ENCODE results near the gene FOXB1. TPM values are rescaled to one million over a fixed set of nuclear protein-coding genes. Genes with fewer than 3 reads are reported as not detected.

The FOXB1 gene
- total RNA-seq, 1 experiment from 2014 or later: 10.8 TPM

DNA sequence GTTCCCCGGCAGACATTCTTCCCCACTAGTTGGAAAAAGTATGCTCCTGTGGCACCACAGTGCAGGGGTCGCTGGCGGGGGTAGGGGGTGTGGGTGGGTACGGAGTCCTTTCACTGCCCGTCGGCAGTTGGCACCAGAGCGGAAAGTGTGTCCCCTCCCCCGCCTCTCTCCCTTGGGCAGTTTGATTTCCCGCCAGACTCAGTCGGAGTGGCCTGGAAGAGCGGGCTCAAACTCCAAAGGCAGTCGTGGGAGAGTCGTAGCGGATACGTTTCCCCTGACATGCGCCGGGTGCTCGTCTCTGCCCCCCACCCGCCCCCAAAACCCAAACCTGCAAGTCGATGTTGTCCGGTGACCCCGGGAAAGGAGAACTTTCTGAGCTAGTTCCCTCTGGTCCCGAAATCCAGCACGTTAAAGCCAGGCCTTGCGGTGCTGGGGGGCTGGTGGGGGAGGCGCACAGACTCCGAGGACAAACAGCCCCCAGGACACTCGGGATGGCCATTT, 4.4 kb upstream of the FOXB1 start:
- Mint-ChIP-seq H3K4me3 (peak overlapping the region; percentile 87), H3K9me3 (no peaks in the 10 kb centered on the region), H3K27ac (peak overlapping the region; percentile 91), H3K27me3 (ENCODE audit: low read depth) (peaks cover 20% of the 10 kb centered on the region), H3K4me1 (peaks cover 58% of the 10 kb centered on the region), H3K36me3 (no peaks in the 10 kb centered on the region)
- DNase-seq (ENCODE audit: low spot score) (no peak), ATAC-seq (no peak)
- TF ChIP-seq, protein P1, sequence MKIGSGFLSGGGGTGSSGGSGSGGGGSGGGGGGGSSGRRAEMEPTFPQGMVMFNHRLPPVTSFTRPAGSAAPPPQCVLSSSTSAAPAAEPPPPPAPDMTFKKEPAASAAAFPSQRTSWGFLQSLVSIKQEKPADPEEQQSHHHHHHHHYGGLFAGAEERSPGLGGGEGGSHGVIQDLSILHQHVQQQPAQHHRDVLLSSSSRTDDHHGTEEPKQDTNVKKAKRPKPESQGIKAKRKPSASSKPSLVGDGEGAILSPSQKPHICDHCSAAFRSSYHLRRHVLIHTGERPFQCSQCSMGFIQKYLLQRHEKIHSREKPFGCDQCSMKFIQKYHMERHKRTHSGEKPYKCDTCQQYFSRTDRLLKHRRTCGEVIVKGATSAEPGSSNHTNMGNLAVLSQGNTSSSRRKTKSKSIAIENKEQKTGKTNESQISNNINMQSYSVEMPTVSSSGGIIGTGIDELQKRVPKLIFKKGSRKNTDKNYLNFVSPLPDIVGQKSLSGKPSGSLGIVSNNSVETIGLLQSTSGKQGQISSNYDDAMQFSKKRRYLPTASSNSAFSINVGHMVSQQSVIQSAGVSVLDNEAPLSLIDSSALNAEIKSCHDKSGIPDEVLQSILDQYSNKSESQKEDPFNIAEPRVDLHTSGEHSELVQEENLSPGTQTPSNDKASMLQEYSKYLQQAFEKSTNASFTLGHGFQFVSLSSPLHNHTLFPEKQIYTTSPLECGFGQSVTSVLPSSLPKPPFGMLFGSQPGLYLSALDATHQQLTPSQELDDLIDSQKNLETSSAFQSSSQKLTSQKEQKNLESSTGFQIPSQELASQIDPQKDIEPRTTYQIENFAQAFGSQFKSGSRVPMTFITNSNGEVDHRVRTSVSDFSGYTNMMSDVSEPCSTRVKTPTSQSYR (CRISPR knock-in tag; IDR thresholded peaks at IDR 0.05): 0 out of 2 replicates have a peak, but pooled peaks have one; percentile 22
- TF ChIP-seq, protein P2, sequence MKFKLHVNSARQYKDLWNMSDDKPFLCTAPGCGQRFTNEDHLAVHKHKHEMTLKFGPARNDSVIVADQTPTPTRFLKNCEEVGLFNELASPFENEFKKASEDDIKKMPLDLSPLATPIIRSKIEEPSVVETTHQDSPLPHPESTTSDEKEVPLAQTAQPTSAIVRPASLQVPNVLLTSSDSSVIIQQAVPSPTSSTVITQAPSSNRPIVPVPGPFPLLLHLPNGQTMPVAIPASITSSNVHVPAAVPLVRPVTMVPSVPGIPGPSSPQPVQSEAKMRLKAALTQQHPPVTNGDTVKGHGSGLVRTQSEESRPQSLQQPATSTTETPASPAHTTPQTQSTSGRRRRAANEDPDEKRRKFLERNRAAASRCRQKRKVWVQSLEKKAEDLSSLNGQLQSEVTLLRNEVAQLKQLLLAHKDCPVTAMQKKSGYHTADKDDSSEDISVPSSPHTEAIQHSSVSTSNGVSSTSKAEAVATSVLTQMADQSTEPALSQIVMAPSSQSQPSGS (CRISPR knock-in tag; IDR thresholded peaks at IDR 0.05; ENCODE audit: borderline replicate concordance, low read depth): no peak
- ChIA-PET CTCF (interaction anchor here (0.9 to 2.1 kb wide), 4 partner anchors 10 to 82 kb away, joined by 3 to 8 read pairs (median 6); no protein-coding TSS in a partner anchor), POLR2A (no interaction called here)

DNA sequence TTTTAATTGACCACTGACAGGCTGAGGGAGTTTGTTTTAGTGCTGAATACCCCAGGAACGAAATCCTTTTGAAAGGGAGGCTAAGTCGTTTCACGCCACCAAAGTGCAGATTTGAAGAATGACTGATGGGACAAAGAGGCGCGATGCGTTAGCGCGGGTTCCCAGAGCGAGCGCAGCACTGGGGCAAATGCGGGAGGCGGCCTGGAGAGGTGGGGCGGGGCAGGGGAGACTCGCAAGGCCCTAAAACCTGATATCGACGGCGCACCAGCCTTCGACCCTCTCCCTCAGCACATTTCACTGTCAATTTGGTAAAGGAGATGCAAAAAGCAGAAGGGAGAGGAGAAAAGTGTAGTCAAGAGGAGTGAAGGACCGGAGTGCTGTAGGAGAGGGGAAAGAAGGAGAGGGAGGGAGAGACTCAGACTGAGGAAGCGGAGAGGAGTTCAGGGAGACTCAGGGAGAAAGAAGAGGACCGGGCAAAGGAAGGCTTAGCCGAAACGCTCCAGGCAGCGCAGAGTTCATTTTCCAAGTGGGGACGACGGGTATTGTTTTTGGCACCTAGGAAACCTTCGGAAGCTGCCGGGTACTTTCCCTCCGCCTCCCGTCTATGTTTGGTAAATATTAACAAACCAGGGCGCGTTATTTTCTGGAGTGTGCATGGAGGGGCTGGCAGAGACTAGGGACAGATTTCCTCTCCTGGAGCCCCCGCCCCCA, 3.8 kb upstream of the FOXB1 start:
- Mint-ChIP-seq H3K27me3 (ENCODE audit: low read depth) (peaks cover 25% of the 10 kb centered on the region), H3K4me1 (peaks cover 55% of the 10 kb centered on the region), H3K27ac (peak overlapping the region; percentile 91), H3K36me3 (no peaks in the 10 kb centered on the region), H3K4me3 (peak overlapping the region; percentile 87), H3K9me3 (no peaks in the 10 kb centered on the region)
- DNase-seq (ENCODE audit: low spot score) (peak; percentile 65), ATAC-seq (no peak)
- POLR2A ChIA-PET: no interaction called here
- CTCF ChIA-PET: interaction anchor here (0.8 to 2.1 kb wide), 5 partner anchors 10 to 129 kb away, joined by 3 to 8 read pairs (median 4); no protein-coding TSS in a partner anchor
- TF ChIP-seq, protein P3, sequence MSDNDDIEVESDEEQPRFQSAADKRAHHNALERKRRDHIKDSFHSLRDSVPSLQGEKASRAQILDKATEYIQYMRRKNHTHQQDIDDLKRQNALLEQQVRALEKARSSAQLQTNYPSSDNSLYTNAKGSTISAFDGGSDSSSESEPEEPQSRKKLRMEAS (CRISPR knock-in tag; IDR thresholded peaks at IDR 0.05): 0 out of 2 replicates have a peak, but pooled peaks have one; percentile 25
- TF ChIP-seq, protein P1 (CRISPR knock-in tag; IDR thresholded peaks at IDR 0.05): 0 out of 2 replicates have a peak, but pooled peaks have one; percentile 0
- no peak for TF ChIP-seq ZNF219 (CRISPR knock-in tag; IDR thresholded peaks at IDR 0.05; ENCODE audit: borderline replicate concordance)

DNA sequence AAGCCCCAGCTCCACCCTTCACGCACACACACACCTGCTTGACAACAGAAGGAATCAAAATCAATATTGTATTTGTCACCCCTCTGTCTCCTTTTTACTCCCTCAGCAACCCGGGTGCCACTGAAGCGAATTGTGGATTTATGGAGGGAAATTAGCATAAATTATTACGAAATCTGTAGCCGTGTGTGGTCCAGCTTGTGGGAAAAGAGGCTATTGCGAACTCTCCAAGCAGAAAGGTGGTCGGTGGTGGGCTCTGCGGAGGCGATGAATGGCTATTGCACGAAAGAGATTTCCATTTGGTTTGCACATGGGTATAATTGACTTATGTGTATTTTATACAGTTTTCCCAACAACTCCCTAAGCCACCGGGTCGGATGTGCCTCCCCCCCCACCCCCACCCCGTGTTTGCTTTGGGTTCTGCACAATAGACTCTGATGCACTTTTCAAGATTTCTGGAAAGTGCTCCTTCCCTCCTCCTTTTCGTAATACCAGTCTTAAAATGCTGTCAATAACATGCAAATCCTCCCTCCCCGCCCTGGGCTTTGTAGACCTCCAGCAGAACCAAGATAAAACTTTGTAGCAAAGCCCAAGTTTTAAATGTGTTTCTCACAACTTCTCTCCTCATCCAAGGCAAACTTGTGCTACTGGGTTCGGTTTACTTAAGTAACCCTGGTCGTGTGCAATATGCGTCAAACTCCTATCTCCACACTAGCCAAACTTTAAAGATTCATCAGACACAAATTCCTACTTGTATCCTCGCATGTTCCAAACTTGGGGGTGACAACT, 3.1 kb upstream of the FOXB1 start:
- peak overlapping the region; percentile 58 for H3K27ac Mint-ChIP-seq
- ATAC-seq (no peak), DNase-seq (ENCODE audit: low spot score) (no peak)
- H3K27me3 Mint-ChIP-seq (ENCODE audit: low read depth): peaks cover 33% of the 10 kb centered on the region
- H3K4me1 Mint-ChIP-seq: peaks cover 52% of the 10 kb centered on the region
- ChIA-PET POLR2A (no interaction called here), CTCF (interaction anchor here (0.8 to 2.1 kb wide), 7 partner anchors 8 to 276 kb away, joined by 3 to 8 read pairs (median 4); no protein-coding TSS in a partner anchor)
- no peaks in the 10 kb centered on the region for H3K9me3 Mint-ChIP-seq
- H3K4me3 Mint-ChIP-seq: peak overlapping the region; percentile 87
- H3K36me3 Mint-ChIP-seq: peaks cover 2% of the 10 kb centered on the region
- TF ChIP-seq TEAD1 (CRISPR knock-in tag; IDR thresholded peaks at IDR 0.05) (no peak), SMAD4 (CRISPR knock-in tag; IDR thresholded peaks at IDR 0.05) (no peak)
- TF ChIP-seq, protein P4, sequence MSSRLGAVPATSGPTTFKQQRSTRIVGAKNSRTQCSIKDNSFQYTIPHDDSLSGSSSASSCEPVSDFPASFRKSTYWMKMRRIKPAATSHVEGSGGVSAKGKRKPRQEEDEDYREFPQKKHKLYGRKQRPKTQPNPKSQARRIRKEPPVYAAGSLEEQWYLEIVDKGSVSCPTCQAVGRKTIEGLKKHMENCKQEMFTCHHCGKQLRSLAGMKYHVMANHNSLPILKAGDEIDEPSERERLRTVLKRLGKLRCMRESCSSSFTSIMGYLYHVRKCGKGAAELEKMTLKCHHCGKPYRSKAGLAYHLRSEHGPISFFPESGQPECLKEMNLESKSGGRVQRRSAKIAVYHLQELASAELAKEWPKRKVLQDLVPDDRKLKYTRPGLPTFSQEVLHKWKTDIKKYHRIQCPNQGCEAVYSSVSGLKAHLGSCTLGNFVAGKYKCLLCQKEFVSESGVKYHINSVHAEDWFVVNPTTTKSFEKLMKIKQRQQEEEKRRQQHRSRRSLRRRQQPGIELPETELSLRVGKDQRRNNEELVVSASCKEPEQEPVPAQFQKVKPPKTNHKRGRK (CRISPR knock-in tag; IDR thresholded peaks at IDR 0.05; ENCODE audit: borderline replicate concordance): no peak
- TF ChIP-seq, protein P5, sequence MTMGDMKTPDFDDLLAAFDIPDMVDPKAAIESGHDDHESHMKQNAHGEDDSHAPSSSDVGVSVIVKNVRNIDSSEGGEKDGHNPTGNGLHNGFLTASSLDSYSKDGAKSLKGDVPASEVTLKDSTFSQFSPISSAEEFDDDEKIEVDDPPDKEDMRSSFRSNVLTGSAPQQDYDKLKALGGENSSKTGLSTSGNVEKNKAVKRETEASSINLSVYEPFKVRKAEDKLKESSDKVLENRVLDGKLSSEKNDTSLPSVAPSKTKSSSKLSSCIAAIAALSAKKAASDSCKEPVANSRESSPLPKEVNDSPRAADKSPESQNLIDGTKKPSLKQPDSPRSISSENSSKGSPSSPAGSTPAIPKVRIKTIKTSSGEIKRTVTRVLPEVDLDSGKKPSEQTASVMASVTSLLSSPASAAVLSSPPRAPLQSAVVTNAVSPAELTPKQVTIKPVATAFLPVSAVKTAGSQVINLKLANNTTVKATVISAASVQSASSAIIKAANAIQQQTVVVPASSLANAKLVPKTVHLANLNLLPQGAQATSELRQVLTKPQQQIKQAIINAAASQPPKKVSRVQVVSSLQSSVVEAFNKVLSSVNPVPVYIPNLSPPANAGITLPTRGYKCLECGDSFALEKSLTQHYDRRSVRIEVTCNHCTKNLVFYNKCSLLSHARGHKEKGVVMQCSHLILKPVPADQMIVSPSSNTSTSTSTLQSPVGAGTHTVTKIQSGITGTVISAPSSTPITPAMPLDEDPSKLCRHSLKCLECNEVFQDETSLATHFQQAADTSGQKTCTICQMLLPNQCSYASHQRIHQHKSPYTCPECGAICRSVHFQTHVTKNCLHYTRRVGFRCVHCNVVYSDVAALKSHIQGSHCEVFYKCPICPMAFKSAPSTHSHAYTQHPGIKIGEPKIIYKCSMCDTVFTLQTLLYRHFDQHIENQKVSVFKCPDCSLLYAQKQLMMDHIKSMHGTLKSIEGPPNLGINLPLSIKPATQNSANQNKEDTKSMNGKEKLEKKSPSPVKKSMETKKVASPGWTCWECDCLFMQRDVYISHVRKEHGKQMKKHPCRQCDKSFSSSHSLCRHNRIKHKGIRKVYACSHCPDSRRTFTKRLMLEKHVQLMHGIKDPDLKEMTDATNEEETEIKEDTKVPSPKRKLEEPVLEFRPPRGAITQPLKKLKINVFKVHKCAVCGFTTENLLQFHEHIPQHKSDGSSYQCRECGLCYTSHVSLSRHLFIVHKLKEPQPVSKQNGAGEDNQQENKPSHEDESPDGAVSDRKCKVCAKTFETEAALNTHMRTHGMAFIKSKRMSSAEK (CRISPR knock-in tag; IDR thresholded peaks at IDR 0.05; ENCODE audit: borderline replicate concordance): no peak
- TF ChIP-seq, protein P3 (CRISPR knock-in tag; IDR thresholded peaks at IDR 0.05): no peak
- TF ChIP-seq, protein P1 (CRISPR knock-in tag; IDR thresholded peaks at IDR 0.05): no peak
